ENCODE results near the gene KRT84.
A peak's percentile ranks its signal among the peaks of the same experiment; 100 is the strongest.

KRT84 gene, protein sequence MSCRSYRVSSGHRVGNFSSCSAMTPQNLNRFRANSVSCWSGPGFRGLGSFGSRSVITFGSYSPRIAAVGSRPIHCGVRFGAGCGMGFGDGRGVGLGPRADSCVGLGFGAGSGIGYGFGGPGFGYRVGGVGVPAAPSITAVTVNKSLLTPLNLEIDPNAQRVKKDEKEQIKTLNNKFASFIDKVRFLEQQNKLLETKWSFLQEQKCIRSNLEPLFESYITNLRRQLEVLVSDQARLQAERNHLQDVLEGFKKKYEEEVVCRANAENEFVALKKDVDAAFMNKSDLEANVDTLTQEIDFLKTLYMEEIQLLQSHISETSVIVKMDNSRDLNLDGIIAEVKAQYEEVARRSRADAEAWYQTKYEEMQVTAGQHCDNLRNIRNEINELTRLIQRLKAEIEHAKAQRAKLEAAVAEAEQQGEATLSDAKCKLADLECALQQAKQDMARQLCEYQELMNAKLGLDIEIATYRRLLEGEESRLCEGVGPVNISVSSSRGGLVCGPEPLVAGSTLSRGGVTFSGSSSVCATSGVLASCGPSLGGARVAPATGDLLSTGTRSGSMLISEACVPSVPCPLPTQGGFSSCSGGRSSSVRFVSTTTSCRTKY

GRCh38 chr12:52385226-52385702 lies at the start of gene KRT84:
Gene KRT84 (minus strand): TSS chr12:52385652. CDS start chr12:52385585, 67 bp downstream.
- DNase-seq (ENCODE audit: low read depth), result no peak

GRCh38 chr12:52434760-52435530 lies 49.5 kb upstream of the KRT84 start:
- DNase-seq (ENCODE audit: low read depth), result no peak

DNA sequence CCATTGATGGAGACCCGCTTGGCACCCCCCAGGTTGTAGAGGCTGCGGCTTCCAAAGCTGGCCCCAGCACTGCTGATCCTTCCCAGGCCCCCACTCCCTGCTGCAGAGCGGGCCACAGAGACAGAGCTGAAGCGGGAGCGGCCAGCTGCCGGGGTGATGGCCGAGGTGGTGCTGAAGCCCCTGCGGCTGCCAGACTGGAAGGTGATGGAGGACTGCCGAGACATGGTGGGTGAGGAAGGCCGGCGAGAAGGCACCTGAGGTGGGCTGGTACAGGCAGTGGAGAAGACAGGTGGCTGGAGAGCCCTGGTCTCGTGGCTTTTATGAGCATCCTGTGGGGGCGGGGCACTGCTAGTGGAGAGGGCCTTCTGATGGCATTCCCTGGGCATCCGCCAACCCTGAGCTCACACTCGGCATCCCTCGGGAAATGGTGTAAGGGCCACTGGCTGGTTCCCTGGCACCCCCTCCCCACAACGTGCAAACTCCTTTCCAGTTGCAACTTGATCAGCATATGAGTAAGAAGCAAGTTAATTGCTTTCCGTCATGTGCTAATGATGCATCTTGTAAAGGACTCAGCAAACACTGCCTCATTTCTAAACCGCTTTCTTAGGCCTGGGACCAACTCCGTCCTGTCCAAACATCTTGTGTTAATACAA lies 48.8 kb upstream of the KRT84 start, which contains the start of gene KRT75:
Gene KRT75, minus strand, starts transcription at position 291 of the 653 bp plus-strand sequence. Its CDS starts 67 bp downstream, at position 224.
- DNase-seq (ENCODE audit: low read depth), result no peak

GRCh38 chr12:52433501-52434080 lies 48.1 kb upstream of the KRT84 start:
- DNase-seq (ENCODE audit: low read depth), result no peak

DNA sequence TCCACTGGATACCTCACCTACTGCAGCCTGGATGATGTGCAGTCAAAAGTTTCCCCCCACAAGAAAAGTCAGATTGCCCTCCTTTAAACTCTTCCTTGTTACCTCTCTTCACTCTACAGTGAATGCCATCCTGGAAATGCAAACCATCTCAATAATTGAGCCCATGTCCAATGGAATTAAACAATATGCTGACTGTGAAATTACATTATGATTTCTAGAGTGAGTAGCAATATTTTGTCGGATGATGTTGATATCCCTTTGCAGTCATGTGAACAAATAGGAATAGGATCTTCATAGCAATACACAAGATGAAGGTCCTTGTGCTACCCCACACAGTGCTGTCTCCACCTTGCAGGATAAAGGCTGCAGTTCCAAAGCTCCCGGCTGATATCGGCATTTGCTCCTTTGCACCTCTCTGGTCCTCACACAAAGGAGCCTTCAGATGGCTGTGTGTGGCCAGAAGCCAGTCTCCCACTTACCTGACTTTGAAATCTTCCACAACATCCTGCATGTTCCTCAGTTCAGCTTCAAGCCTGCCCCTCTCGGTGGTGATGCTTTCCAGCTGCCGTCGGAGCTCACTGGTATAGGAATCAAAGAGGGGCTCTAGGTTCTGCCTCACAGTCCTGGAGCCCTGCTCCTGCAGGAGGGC lies 47.2 kb upstream of the KRT84 start:
- DNase-seq (ENCODE audit: low read depth), result no peak

DNA sequence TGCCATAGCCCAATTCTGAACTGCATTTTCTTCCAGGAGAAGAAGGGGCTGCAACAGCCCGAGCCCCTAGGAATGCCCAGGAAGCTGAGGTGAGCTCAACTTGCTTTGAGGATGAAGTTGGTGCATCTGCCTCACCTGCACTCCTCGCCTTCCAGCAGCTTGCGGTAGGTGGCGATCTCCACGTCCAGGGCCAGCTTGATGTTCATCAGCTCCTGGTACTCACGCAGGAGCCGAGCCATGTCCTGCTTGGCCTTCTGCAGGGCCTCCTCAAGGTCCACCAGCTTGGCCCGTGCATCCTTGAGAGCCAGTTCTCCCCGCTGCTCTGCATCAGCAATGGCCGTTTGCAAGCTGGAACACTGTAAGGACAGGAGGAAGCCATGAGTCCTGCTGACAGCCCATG lies 42.7 kb upstream of the KRT84 start:
- DNase-seq (ENCODE audit: low read depth), result no peak

DNA sequence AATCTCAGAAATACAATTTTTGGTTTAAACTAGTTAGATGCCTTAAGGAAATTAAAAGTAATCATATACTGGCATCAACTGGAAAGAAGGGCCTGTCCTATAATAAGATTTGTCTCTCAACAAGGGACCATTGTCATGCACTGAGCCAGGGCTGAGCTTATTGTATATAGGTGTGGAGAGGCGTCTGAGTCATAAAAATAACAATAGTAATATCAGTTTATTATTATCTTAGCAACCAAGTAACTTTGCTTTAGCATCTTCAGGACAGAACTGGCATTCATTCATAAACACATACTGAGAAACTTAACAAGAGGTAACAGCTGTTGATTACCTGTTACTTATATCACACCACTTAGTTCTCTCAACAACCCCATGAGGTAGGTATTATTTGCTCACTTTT lies 41.6 kb upstream of the KRT84 start:
- no peak for DNase-seq (ENCODE audit: low read depth)

DNA sequence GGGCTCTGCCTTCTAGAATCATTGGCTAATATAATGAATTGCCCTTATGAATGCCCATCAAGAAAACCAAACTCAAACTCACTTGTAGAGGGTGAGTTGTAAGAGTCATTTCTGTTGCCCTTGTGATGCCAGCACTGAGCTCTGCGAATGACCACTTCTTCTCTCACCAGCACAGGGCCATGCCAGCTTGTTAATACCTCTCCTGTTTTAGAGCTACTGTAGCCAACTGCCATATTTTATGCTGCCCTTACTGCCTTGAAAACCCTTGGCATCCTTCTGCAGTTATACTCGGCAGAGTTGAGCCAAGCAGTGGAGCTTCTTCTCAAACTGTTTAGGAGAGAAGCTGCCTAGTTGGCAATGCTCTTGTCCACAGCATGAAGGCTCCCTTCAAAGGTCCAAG lies 40.6 kb upstream of the KRT84 start:
- DNase-seq (ENCODE audit: low read depth), result no peak

GRCh38 chr12:52425466-52425865 lies 40.0 kb upstream of the KRT84 start:
- DNase-seq (ENCODE audit: low read depth), result no peak

DNA sequence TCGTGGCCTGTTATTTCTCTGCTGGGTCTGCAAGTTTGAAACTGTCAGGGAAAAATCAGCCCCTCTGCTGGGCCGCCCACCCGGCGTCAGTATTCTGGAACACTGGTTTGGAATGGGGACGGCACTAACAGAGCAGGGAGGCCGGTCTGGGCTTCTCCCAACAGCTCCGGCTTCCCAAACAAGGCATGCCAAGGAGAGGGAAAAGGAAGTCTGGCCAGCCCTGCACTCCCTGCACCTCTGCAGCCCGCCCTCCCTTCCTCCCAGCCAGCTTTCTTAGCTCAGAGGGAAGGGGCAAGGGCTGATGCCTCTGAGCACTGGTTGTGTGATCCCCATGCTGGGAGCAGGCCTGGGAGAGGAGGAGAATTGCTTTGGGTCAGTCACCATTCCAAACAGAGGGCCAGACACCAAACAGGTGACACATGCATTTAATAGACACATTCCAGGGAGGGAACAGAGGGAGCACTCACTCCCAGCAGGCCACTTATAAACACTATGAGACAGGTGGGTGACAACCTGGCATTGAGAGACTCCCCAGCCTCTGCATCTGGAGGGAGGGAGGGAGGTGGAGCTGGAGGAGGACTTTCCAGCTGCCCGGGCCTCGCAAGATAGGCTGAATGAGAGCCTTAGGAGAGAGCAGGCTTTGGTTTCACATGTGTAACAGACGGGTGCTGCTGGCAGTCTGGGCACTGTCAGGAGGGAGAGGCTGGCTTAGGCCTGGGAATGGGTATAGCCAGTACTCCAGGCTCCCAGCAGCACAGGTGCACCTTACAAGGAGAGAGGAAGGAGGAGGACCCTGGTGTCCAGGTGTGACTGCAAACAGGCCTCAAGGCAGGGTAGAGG lies 38.4 kb upstream of the KRT84 start:
- no peak for DNase-seq (ENCODE audit: low read depth)

- no peak for DNase-seq (ENCODE audit: low read depth)
Observed at GRCh38 chr12:52423035-52423434, 37.6 kb upstream of the KRT84 start.

GRCh38 chr12:52419656-52420055 lies 34.2 kb upstream of the KRT84 start:
- DNase-seq (ENCODE audit: low read depth), result no peak

DNA sequence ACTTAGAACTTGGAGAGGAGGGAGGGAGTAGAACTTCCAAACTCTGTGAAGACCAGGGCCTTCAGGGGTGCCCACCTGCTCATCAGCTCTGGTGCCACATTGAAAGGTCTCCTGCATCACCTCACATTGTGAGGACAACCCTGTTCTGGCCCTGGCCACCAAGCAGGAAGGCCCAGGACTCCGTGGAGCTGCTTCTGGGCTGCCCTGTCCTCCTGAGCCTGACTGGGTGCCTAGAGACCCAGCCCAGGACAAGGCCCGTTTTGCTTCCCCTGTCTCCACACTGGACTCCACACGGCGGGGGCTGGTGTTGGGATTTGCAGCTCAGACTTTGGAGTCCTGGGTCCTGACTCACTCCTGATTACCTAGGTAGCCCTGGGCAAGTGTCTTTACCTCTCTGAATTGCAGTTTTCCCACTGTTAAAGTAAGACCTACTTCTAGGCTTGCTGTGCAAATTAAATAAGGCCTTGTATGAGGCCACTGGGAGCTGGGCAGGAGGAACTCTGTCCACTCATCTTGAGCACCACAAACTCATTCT lies 33.2 kb upstream of the KRT84 start:
- no peak for DNase-seq (ENCODE audit: low read depth)

DNA sequence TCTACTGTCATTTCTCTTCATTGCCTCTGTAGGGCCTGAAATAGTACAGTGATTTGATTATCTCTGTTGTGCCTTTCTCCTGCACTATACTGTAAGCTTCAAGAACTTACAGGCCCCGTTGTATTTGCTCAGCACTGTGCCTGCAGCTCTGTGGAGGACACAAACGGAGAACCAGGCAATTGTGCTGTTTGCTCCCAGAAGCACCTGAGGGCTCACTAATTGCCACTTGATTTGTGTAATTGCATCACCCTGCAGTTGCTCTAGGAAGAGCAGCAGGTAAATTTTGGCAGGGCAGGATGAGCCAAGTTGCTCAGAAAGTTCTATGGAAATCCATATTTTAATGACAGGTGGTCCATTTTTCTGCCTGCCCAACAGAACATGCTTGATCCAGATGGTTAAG lies 32.3 kb upstream of the KRT84 start:
- DNase-seq (ENCODE audit: low read depth), result no peak

GRCh38 chr12:52416795-52417194 lies 31.3 kb upstream of the KRT84 start:
- no peak for DNase-seq (ENCODE audit: low read depth)

GRCh38 chr12:52415870-52416750 lies 30.7 kb upstream of the KRT84 start:
- peak; percentile 19 for DNase-seq (ENCODE audit: low read depth)

DNA sequence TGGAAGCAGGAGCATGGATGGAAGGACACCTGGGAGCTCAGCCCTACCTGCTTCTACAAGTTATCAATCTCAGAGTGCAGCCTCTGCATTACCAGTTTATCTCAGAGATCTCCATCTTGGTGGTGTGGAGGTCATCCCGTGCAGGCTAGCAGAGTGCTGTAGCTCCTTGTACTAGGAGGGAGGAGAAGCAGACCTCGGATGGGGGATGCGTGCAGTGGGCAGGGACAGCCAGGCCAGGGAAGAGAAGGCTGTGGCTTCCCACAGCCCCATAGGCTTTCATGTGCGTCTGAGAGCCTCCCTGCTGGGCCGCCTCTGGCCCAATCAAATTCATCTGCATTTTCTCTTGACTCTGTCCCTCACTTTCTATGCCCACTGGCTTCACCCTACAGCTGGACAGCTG lies 29.5 kb upstream of the KRT84 start:
- DNase-seq (ENCODE audit: low read depth), result no peak

DNA sequence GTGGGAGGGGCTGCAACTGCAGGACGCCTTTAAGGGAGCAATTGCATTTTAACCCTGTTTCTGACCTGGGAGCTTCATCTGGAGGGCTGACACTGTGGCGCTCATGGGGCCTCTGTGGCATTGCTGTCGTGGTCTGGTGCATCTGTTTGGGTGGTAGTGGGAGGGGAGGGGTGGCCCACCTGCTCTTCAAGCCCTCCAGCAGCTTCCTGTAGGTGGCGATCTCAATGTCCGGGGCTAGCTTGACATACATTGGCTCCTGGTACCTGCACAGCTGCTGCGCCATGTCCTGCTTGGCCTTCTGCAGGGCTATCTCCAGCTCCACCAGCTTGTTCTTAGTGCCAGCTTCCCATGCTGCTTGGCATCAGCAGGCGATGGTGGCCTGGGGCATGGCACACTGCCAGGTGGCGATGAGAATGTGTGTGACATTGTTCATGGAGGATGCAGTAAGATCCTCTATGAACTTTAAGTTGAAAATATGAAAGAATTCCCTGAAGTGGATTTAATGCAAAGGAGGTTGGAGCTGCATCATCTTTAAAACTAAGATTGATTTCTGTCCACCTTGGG lies 28.4 kb upstream of the KRT84 start:
- DNase-seq (ENCODE audit: low read depth), result no peak

- no peak for DNase-seq (ENCODE audit: low read depth)
Observed at GRCh38 chr12:52413202-52413601, 27.8 kb upstream of the KRT84 start.

Data from HS-27A (cell line).